ENCODE data around the gene C2orf76. TPM values are rescaled to one million over a fixed set of nuclear protein-coding genes. Genes with fewer than 3 reads are reported as not detected.

Gene C2orf76
- total RNA-seq, 4 donors from 2014 or later, result 13.5 to 63.0 (median 21.5) TPM

DNA sequence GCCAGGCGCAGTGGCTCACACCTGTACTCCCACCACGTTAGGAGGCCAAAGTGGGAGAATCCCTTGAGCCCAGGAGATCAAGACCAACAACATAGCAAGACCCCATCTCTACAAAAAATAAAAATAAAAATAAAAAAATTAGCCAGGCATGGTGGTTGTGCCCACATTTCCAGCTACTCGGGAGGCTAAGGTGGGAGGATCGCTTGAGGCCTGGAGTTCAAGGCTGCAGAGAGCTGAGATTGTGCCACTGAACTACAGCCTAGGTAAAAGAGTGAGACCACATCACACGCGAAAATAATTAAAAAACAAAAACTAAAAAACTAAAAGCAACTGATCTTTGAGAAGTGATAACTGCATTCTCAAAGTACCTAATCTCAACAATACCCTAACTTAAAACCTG is 1.8 kb downstream of the C2orf76 start:
- Histone ChIP-seq H3K4me1 (peaks cover 0 to 7% of the 10 kb centered on the region in 2 donors), H3K27me3 (no peaks in the 10 kb centered on the region), H3K36me3 (no peaks in the 10 kb centered on the region), H3K9me3 (no peaks in the 10 kb centered on the region), H3K4me3 (no peak overlapping the region), H3K27ac (no peak overlapping the region)
- TF ChIP-seq CTCF (IDR thresholded peaks at IDR 0.05) (no peak), POLR2A (IDR thresholded peaks at IDR 0.05) (no peak)
- intact Hi-C loops (cut with DNase I; ENCODE audit: low total_unique reads), result no loop called here
- no peak for DNase-seq

GRCh38 chr2:119360423-119360966 is 6.1 kb downstream of the C2orf76 start:
- TF ChIP-seq POLR2A (IDR thresholded peaks at IDR 0.05), result no peak
- no peak for TF ChIP-seq CTCF (IDR thresholded peaks at IDR 0.05)
- intact Hi-C loops (cut with DNase I; ENCODE audit: low total_unique reads), result no loop called here
- DNase-seq, result no peak

DNA sequence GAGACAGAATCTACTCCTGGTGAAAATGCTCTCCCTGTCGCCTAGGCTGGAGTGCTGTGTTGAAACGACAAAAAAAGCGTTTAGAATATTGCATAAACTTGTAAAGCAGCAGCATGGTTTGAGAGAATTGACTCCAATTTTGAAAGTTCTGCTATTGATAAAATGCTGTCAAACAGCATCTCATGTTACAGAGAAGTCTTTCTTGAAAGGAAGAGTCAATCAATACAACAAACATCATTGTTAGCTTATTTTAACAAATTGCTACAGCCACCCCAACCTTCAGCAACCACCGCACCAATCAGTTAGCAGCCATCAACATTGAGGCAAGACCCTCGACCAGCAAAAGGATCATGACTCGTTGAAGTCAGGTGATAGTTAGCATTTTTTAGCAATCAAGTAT is 6.9 kb downstream of the C2orf76 start:
- Histone ChIP-seq H3K27ac (no peak overlapping the region), H3K4me3 (no peak overlapping the region), H3K36me3 (no peaks in the 10 kb centered on the region), H3K9me3 (no peaks in the 10 kb centered on the region), H3K4me1 (no peaks in the 10 kb centered on the region), H3K27me3 (no peaks in the 10 kb centered on the region)
- no peak for DNase-seq
- TF ChIP-seq CTCF (IDR thresholded peaks at IDR 0.05), result no peak
- intact Hi-C loops (cut with DNase I; ENCODE audit: low total_unique reads), result no loop called here

More at GRCh38 chr2:119360423-119360966, 6.1 kb downstream of the C2orf76 start:
- no peaks in the 10 kb centered on the region for H3K36me3 ChIP-seq
- no peaks in the 10 kb centered on the region for H3K27me3 ChIP-seq
- no peaks in the 10 kb centered on the region for H3K9me3 ChIP-seq
- no peaks in the 10 kb centered on the region for H3K4me1 ChIP-seq
- no peak overlapping the region for H3K27ac ChIP-seq
- no peak overlapping the region for H3K4me3 ChIP-seq

GRCh38 chr2:119354860-119355259 is 11.8 kb downstream of the C2orf76 start:
- Histone ChIP-seq H3K36me3 (no peaks in the 10 kb centered on the region), H3K27me3 (no peaks in the 10 kb centered on the region), H3K27ac (no peak overlapping the region), H3K4me1 (no peaks in the 10 kb centered on the region), H3K4me3 (no peak overlapping the region), H3K9me3 (no peaks in the 10 kb centered on the region)
- intact Hi-C loops (cut with DNase I; ENCODE audit: low total_unique reads), result no loop called here
- DNase-seq, result no peak
- TF ChIP-seq POLR2A (IDR thresholded peaks at IDR 0.05), result no peak
- no peak for TF ChIP-seq CTCF (IDR thresholded peaks at IDR 0.05)

DNA sequence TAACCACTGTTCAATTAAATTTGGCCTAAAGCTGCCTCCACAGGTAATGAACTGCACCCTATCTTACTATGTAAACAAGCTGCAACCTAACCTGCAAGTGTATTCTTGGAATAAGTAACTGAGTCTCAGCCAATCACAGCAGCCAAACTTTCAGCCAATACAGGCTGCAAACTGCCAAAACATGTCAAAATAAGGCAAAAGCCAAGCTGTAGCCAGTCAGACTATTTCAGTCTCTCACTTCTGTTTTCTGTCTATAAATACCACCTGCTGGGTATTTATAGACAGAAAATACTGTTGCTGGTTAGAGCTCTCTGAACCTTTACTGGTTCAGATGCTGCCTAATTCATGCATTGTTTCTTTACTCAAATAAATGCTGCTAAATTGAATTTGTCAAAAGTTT is 14.3 kb downstream of the C2orf76 start:
- no peaks in the 10 kb centered on the region for H3K9me3 ChIP-seq
- no peak overlapping the region for H3K4me3 ChIP-seq
- no peak for TF ChIP-seq POLR2A (IDR thresholded peaks at IDR 0.05)
- no peak for TF ChIP-seq CTCF (IDR thresholded peaks at IDR 0.05)
- no peaks in the 10 kb centered on the region for H3K27me3 ChIP-seq
- no peaks in the 10 kb centered on the region for H3K4me1 ChIP-seq
- no peak for DNase-seq
- H3K27ac ChIP-seq, result no peak overlapping the region
- no peaks in the 10 kb centered on the region for H3K36me3 ChIP-seq
- intact Hi-C loops (cut with DNase I; ENCODE audit: low total_unique reads), result no loop called here

All from uterus (tissue), 4 donors.